Measurements from ENCODE around the gene PPP1R36. TPM values are rescaled to one million over a fixed set of nuclear protein-coding genes. Genes with fewer than 3 reads are reported as not detected.
"Not testable (repeated sequence)": the region's sequence is repeated elsewhere in the genome, so short reads cannot be mapped to it uniquely, and the experiment has no call there.

Gene PPP1R36
- total and polyA plus RNA-seq, 2 of the 8 experiments (the other 6 are each of a cell fraction or from before 2014, with no cell fraction given), result 0.39 to 0.93 TPM

DNA sequence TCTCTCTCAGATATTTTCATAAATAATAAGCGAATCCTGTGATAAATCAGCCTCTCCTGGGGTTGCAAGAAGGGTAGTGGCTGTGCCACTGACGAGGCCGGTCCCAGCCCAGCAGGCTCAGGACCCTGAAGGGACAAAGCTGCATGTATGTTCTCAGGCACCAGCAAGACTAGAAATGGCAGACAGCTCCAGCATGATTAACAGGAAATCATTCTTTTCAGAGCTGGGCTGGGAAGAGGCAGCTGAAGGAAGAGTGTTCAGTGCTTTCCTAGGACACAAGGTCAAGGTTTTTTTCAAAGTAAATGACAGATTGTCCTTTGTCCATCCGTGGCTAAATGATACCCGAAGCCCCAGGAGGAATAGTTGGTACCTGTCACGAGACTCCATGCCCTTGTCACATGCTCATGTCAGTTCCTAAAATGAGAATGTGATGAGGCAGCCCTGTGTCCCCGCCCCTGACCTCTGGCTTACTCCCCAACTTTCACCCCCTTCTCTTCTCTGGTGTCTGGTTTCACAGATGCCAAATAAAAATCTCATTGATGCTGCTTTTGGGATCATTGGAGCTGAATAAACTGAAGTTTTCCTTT lies 65.1 kb downstream of the PPP1R36 start (continued):
- no peak for TF ChIP-seq RFX5 (IDR thresholded peaks at IDR 0.05; ENCODE audit: borderline replicate concordance, low read depth, low read length)
- TF ChIP-seq KDM1A (IDR thresholded peaks at IDR 0.05; ENCODE audit: borderline replicate concordance, low read length), result no peak
- TF ChIP-seq, protein P1, sequence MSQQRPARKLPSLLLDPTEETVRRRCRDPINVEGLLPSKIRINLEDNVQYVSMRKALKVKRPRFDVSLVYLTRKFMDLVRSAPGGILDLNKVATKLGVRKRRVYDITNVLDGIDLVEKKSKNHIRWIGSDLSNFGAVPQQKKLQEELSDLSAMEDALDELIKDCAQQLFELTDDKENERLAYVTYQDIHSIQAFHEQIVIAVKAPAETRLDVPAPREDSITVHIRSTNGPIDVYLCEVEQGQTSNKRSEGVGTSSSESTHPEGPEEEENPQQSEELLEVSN (IDR thresholded peaks at IDR 0.05), result no peak
- no peak for TF ChIP-seq ASH2L (IDR thresholded peaks at IDR 0.05; ENCODE audit: low read length)

DNA sequence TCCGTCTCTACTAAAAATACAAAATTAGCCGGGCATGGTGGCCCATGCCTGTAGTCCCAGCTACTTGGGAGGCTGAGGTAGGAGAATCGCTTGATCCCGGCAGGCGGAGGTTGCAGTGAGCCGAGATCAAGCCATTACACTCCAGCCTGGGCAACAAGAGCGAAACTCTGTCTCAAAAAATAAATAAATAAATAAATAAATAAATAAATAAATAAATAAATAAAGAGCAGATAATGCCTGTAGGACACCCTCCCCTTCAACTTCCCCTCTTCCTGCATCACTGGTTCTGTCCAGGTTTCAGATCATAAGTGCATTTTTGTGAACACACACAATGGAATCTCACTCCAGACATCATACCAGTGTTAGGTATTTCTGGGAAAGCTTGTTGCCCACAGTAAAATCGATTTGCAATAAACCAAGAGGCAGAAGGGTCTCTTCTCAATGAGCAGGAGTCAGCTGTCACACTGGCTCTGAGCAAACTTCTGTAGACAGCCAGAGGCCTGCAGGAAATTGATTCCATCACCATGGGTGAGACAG lies 68.2 kb downstream of the PPP1R36 start:
- CTCF ChIA-PET (ENCODE audit: partially characterized antibody), result interaction anchor here (1.1 to 3.3 kb wide), 3 partner anchors 11 to 64 kb away, joined by 3 to 21 read pairs (median 5); no protein-coding TSS in a partner anchor
- not testable (repeated sequence) for FAIRE-seq; H3K4me1 ChIP-seq (replicated peaks in 1 of 4; ENCODE audit: control insufficient read depth in 3 of 4, insufficient read depth in 4 of 4, low read length in 3 of 4)

More for the DNA sequence above, 68.2 kb downstream of the PPP1R36 start:
- not testable (repeated sequence) for H4K91ac ChIP-seq (replicated peaks; ENCODE audit: insufficient read length, low read length); H2AK5ac ChIP-seq (ENCODE audit: low read depth, low read length); H3K56ac ChIP-seq (replicated peaks; ENCODE audit: insufficient read length, low read depth, low read length); H2BK5ac ChIP-seq (ENCODE audit: low read depth, low read length); H2AFZ ChIP-seq (ENCODE audit: low read length); H3K4me2 ChIP-seq (ENCODE audit: insufficient read depth in 1 of 2, low read depth in 2 of 2, low read length in 2 of 2); H2BK20ac ChIP-seq (ENCODE audit: low read length); H3K4me3 ChIP-seq (ENCODE audit: extremely low read depth in 1 of 4, insufficient read depth in 2 of 4, low read depth in 3 of 4, low read length in 4 of 4); H4K8ac ChIP-seq (ENCODE audit: extremely low read depth, insufficient read depth, low read length); H2BK12ac ChIP-seq (ENCODE audit: low read depth, low read length); H3K79me2 ChIP-seq (ENCODE audit: control insufficient read depth in 1 of 2, insufficient read depth in 2 of 2, low read length in 2 of 2); H4K5ac ChIP-seq (ENCODE audit: insufficient read length, low read depth, low read length); H3K23me2 ChIP-seq (ENCODE audit: low read depth, low read length); H3K18ac ChIP-seq (ENCODE audit: extremely low read depth, low read length); H3K14ac ChIP-seq (ENCODE audit: insufficient read length); H3K36me3 ChIP-seq (ENCODE audit: control insufficient read depth in 2 of 4, insufficient read depth in 4 of 4, low read length in 3 of 4); H3K23ac ChIP-seq (ENCODE audit: insufficient read length); DNase-seq (ENCODE audit: low read depth in 1 of 2, low spot score in 2 of 2); H3K9me3 ChIP-seq (ENCODE audit: insufficient read depth in 2 of 2, low read depth in 1 of 2, low read length in 1 of 2); H3K4ac ChIP-seq (replicated peaks; ENCODE audit: insufficient read length, low read depth, low read length); H2BK15ac ChIP-seq (ENCODE audit: low read length); H3K27me3 ChIP-seq (replicated peaks in 1 of 4; ENCODE audit: control insufficient read depth in 3 of 4, extremely low read depth in 1 of 4, insufficient read depth in 3 of 4, low read length in 3 of 4); H3K79me1 ChIP-seq (ENCODE audit: low read depth, low read length); H3K9ac ChIP-seq (replicated peaks in 1 of 4; ENCODE audit: extremely low read depth in 1 of 4, low read depth in 3 of 4, low read length in 3 of 4); H4K20me1 ChIP-seq (replicated peaks in 1 of 2; ENCODE audit: control insufficient read depth in 1 of 2, insufficient read depth in 2 of 2, low read length in 2 of 2); H3K27ac ChIP-seq (ENCODE audit: low read depth, low read length); H2BK120ac ChIP-seq (replicated peaks; ENCODE audit: low read depth, low read length)
- POLR2A ChIA-PET (ENCODE audit: partially characterized antibody), result interaction anchor here (0.9 kb wide), 1 partner anchor 11 kb away, joined by 3 read pairs; no protein-coding TSS in a partner anchor
- WGBS, 2 experiments (ENCODE audit: extremely low coverage in 1 of 2, insufficient coverage in 1 of 2, insufficient read length in 1 of 2, insufficient replicate concordance in 2 of 2, low coverage in 1 of 2, low lambda C conversion rate in 2 of 2, missing lambda C conversion rate in 1 of 2), result 93% methylated on average over 8 of the region's 8 CpGs; no CpG with 5 or more reads in 1 of the 2 experiments
